NCI-H2029 treated with DMSO at 0.1 percent for 48 hours (cell line): ENCODE results near the gene TCF3.
A peak's percentile ranks its signal among the peaks of the same experiment; 100 is the strongest.
"Not testable (repeated sequence)": the region's sequence is repeated elsewhere in the genome, so short reads cannot be mapped to it uniquely, and the experiment has no call there.

Experiments used
- DNase-seq: peaks from one replicate; lab custom pipeline; 2025; lab: John Stamatoyannopoulos, UW

The TCF3 gene

GRCh38 chr19:1652471-1653299 is at the start of gene TCF3:
Gene TCF3, minus strand, starts transcription at chr19:1652615. Its CDS starts 2,367 bp downstream, at chr19:1650248.
- peak; percentile 92 for DNase-seq

- DNase-seq = no peak
Measured at GRCh38 chr19:1700733-1701663, 48.6 kb upstream of the TCF3 start.

- DNase-seq = no peak
Measured at GRCh38 chr19:1699998-1700732, 47.8 kb upstream of the TCF3 start.

- no peak for DNase-seq
Measured at GRCh38 chr19:1699386-1699785, 47.0 kb upstream of the TCF3 start.

GRCh38 chr19:1698636-1699035 is 46.2 kb upstream of the TCF3 start:
- DNase-seq = no peak

GRCh38 chr19:1695481-1695880 is 43.1 kb upstream of the TCF3 start:
- not testable (repeated sequence) for DNase-seq

GRCh38 chr19:1691589-1692290 is 39.3 kb upstream of the TCF3 start:
- DNase-seq = no peak

- no peak for DNase-seq
Measured at GRCh38 chr19:1690699-1691307, 38.4 kb upstream of the TCF3 start.

- not testable (repeated sequence) for DNase-seq
Measured at GRCh38 chr19:1685785-1686184, 33.4 kb upstream of the TCF3 start.

GRCh38 chr19:1685046-1685445 is 32.6 kb upstream of the TCF3 start:
- no peak for DNase-seq

- DNase-seq = no peak
Measured at GRCh38 chr19:1684573-1684912, 32.1 kb upstream of the TCF3 start.

- no peak for DNase-seq
Measured at GRCh38 chr19:1683869-1684572, 31.6 kb upstream of the TCF3 start.

- DNase-seq = no peak
Measured at GRCh38 chr19:1680976-1681375, 28.6 kb upstream of the TCF3 start.

- no peak for DNase-seq
Measured at GRCh38 chr19:1678073-1678472, 25.7 kb upstream of the TCF3 start.

- no peak for DNase-seq
Measured at GRCh38 chr19:1676351-1677266, 24.2 kb upstream of the TCF3 start.

- no peak for DNase-seq
Measured at GRCh38 chr19:1675633-1676350, 23.4 kb upstream of the TCF3 start.

GRCh38 chr19:1674293-1674679 is 21.9 kb upstream of the TCF3 start:
- no peak for DNase-seq

- no peak for DNase-seq
Measured at GRCh38 chr19:1673645-1674292, 21.4 kb upstream of the TCF3 start.
